Trophoblast cell (in vitro differentiated cells and primary cell): ENCODE results near the gene FFAR2.
A peak's percentile ranks its signal among the peaks of the same experiment; 100 is the strongest.

Experiments used
- DNase-seq, 2 donors: peaks; one replicate each; pipeline ENCODE4 v3.0.0-alpha.2; 2016
- H2AFZ ChIP-seq: 2 replicates; pipeline ENCODE4 v1.6.1; 2013; ENCODE audit warnings: low read length, moderate library complexity, mild to moderate bottlenecking; ENCODE audit not compliant: insufficient read depth, poor library complexity
- H2AK5ac ChIP-seq: 2 replicates; pipeline ENCODE4 v1.6.1; 2013; ENCODE audit warnings: mild to moderate bottlenecking, low read length
- H2BK120ac ChIP-seq: 2 replicates; pipeline ENCODE4 v1.6.1; 2013; ENCODE audit warnings: low read length, mild to moderate bottlenecking, moderate library complexity; ENCODE audit not compliant: insufficient read depth, poor library complexity
- H2BK12ac ChIP-seq: 2 replicates; pipeline ENCODE4 v1.6.1; 2013; ENCODE audit warnings: mild to moderate bottlenecking, low read length, moderate library complexity
- H2BK5ac ChIP-seq: 2 replicates; pipeline ENCODE4 v1.6.1; 2013; ENCODE audit warnings: low read length, low read depth, moderate library complexity, mild to moderate bottlenecking; ENCODE audit not compliant: poor library complexity
- H3K14ac ChIP-seq: 2 replicates; pipeline ENCODE4 v1.6.1; 2013; ENCODE audit warnings: mild to moderate bottlenecking, low read length
- H3K18ac ChIP-seq: 2 replicates; pipeline ENCODE4 v1.6.1; 2013; ENCODE audit warnings: mild to moderate bottlenecking, low read length
- H3K23ac ChIP-seq: 2 replicates; pipeline ENCODE4 v1.6.1; 2013; ENCODE audit warnings: low read length
- H3K27ac ChIP-seq: 2 replicates; pipeline ENCODE4 v1.5.1; 2013; ENCODE audit warnings: low read depth, mild to moderate bottlenecking, inconsistent platforms, low read length, moderate library complexity
- H3K27me3 ChIP-seq: 2 replicates; pipeline ENCODE4 v1.6.1; 2013; ENCODE audit warnings: inconsistent platforms, mild to moderate bottlenecking, low read length, moderate library complexity; ENCODE audit not compliant: insufficient read depth
- H3K36me3 ChIP-seq, 2 experiments: 1 replicate in 1 of 2; 2 replicates in 1 of 2; pipeline ENCODE4 v1.6.1; 2013; ENCODE audit warnings: low read length in 2 of 2, mild to moderate bottlenecking in 2 of 2, moderate library complexity in 1 of 2; ENCODE audit not compliant: insufficient read depth in 2 of 2, control insufficient read depth in 1 of 2
- H3K4ac ChIP-seq: 2 replicates; pipeline ENCODE4 v1.6.1; 2013; ENCODE audit warnings: low read depth, mild to moderate bottlenecking, low read length, moderate library complexity
- H3K4me1 ChIP-seq, 2 experiments: 1 replicate in 1 of 2; 2 replicates in 1 of 2; pipeline ENCODE4 v1.6.1; 2013; ENCODE audit warnings: low read length in 2 of 2, mild to moderate bottlenecking in 2 of 2, moderate library complexity in 1 of 2; ENCODE audit not compliant: insufficient read depth in 2 of 2, control insufficient read depth in 1 of 2
- H3K4me2 ChIP-seq: 2 replicates; pipeline ENCODE4 v1.6.1; 2013; ENCODE audit warnings: inconsistent platforms, mild to moderate bottlenecking, low read length, moderate library complexity
- H3K4me3 ChIP-seq: 2 replicates; pipeline ENCODE4 v1.5.1; 2013; ENCODE audit warnings: mild to moderate bottlenecking, low read depth, low read length, inconsistent platforms
- H3K79me1 ChIP-seq: one replicate; pipeline ENCODE4 v1.6.1; 2013; ENCODE audit warnings: low read length
- H3K79me2 ChIP-seq: 2 replicates; pipeline ENCODE4 v1.6.1; 2013; ENCODE audit warnings: low read length, mild to moderate bottlenecking; ENCODE audit not compliant: control insufficient read depth, insufficient read depth, poor library complexity
- H3K9ac ChIP-seq: 2 replicates; pipeline ENCODE4 v1.6.1; 2013; ENCODE audit warnings: mild to moderate bottlenecking, low read length
- H3K9me3 ChIP-seq: 2 replicates; pipeline ENCODE4 v1.6.1; 2013; ENCODE audit warnings: low read depth, mild to moderate bottlenecking, control low read depth, inconsistent platforms, low read length; ENCODE audit not compliant: insufficient read depth
- H4K12ac ChIP-seq: 2 replicates; pipeline ENCODE4 v1.6.1; 2013; ENCODE audit warnings: low read depth, mild to moderate bottlenecking, low read length, moderate library complexity
- H4K8ac ChIP-seq: 2 replicates; pipeline ENCODE4 v1.6.1; 2013; ENCODE audit warnings: low read depth, mild to moderate bottlenecking, low read length, moderate library complexity
- H4K91ac ChIP-seq: one replicate; pipeline ENCODE4 v1.6.1; 2013; ENCODE audit warnings: low read depth, mild to moderate bottlenecking, low read length, moderate library complexity
- WGBS: extraction: QIAGEN DNeasy Blood & Tissue Kit; methylation state at CpG from one replicate; pipeline ENCODE4 v1.1.7; 2013; ENCODE audit warnings: missing lambda C conversion rate; ENCODE audit not compliant: insufficient read length, insufficient coverage; ENCODE audit errors: extremely low coverage; 5-methylcytosine and 5-hydroxymethylcytosine counted together

The FFAR2 gene

GRCh38 chr19:35425682-35426081, 22.4 kb upstream of the FFAR2 start:
- H3K4me1 ChIP-seq: no peaks in the 10 kb centered on the region
- H2AFZ ChIP-seq: no peak overlapping the region
- H3K18ac ChIP-seq: no peak overlapping the region
- no peaks in the 10 kb centered on the region for H3K27me3 ChIP-seq
- no peak overlapping the region for H3K9ac ChIP-seq
- no peak overlapping the region for H2AK5ac ChIP-seq
- H3K9me3 ChIP-seq: peaks cover 3% of the 10 kb centered on the region
- H3K36me3 ChIP-seq: no peaks in the 10 kb centered on the region
- no peak overlapping the region for H2BK5ac ChIP-seq
- H3K4ac ChIP-seq: no peak overlapping the region
- no peak overlapping the region for H3K27ac ChIP-seq
- H3K23ac ChIP-seq: no peak overlapping the region
- no peak overlapping the region for H3K4me2 ChIP-seq
- H4K8ac ChIP-seq: no peak overlapping the region
- H3K14ac ChIP-seq: no peak overlapping the region
- H2BK120ac ChIP-seq: no peak overlapping the region
- no peak overlapping the region for H4K91ac ChIP-seq
- no peaks in the 10 kb centered on the region for H3K79me2 ChIP-seq
- H4K12ac ChIP-seq: no peak overlapping the region
- no peak overlapping the region for H2BK12ac ChIP-seq
- DNase-seq: no peak
- WGBS: no CpG with 5 or more reads among the region's 4 CpGs
- H3K79me1 ChIP-seq: no peaks in the 10 kb centered on the region
- H3K4me3 ChIP-seq: no peak overlapping the region

GRCh38 chr19:35427187-35427586, 20.9 kb upstream of the FFAR2 start:
- Histone ChIP-seq H3K79me2 (no peaks in the 10 kb centered on the region), H2AFZ (no peak overlapping the region), H3K4me2 (no peak overlapping the region), H3K27me3 (no peaks in the 10 kb centered on the region), H3K4ac (no peak overlapping the region), H3K4me3 (no peak overlapping the region), H3K4me1 (no peaks in the 10 kb centered on the region), H3K27ac (no peak overlapping the region), H2AK5ac (no peak overlapping the region), H3K9ac (no peak overlapping the region), H3K79me1 (no peaks in the 10 kb centered on the region), H3K14ac (no peak overlapping the region), H2BK5ac (no peak overlapping the region), H4K12ac (no peak overlapping the region), H3K23ac (no peak overlapping the region), H3K36me3 (no peaks in the 10 kb centered on the region), H4K91ac (no peak overlapping the region), H2BK120ac (no peak overlapping the region), H2BK12ac (no peak overlapping the region), H3K9me3 (peaks cover 6% of the 10 kb centered on the region), H4K8ac (no peak overlapping the region), H3K18ac (no peak overlapping the region)
- DNase-seq: no peak
- no CpG with 5 or more reads among the region's 4 CpGs for WGBS

DNA sequence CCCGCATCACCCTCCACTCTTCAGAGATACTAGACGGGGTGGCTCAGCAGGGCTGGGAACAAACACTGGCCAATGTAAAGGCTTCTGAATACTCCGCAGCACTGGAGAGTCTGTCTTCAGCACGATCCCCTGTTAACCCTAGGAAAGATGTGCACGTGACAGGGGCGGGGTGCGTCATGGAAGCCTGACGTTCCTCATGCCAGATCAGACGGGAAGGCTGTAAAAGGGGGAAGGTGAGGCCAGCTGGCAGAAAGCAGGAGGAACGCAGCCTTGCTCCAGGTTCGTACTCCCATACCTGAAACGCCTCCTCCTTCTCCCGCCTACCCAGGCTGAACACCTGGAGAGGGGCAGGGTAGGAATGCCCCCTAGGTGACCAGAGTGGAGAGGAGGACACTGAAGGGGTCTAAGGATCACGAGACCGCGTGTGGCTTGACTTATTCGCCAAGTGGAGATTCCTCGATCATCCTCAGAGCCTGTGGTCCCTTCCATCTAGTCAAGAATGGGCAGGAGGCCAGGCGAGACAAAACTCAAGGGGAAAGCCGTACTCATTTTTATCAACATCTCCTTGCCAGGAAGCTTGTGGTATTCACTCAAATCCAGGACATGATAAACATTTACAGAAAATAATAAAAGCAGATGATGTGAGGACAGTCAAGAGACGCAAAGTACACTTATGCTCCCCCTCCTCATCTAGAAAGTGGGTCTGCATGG, 18.2 kb upstream of the FFAR2 start:
- no peak overlapping the region for H4K12ac ChIP-seq
- 100% methylated on average over 1 of the region's 21 CpGs for WGBS
- H2BK5ac ChIP-seq: no peak overlapping the region
- no peak overlapping the region for H3K18ac ChIP-seq
- H2BK120ac ChIP-seq: no peak overlapping the region
- no peak overlapping the region for H2AK5ac ChIP-seq
- H3K14ac ChIP-seq: no peak overlapping the region
- H2AFZ ChIP-seq: no peak overlapping the region
- no peaks in the 10 kb centered on the region for H3K79me2 ChIP-seq
- no peak overlapping the region for H2BK12ac ChIP-seq
- H3K27ac ChIP-seq: no peak overlapping the region
- DNase-seq: peak in 1 of 2 donors; percentile 15
- H3K27me3 ChIP-seq: no peaks in the 10 kb centered on the region
- peaks cover 6% of the 10 kb centered on the region for H3K9me3 ChIP-seq
- no peaks in the 10 kb centered on the region for H3K79me1 ChIP-seq
- no peaks in the 10 kb centered on the region for H3K36me3 ChIP-seq
- no peak overlapping the region for H3K4ac ChIP-seq
- no peaks in the 10 kb centered on the region for H3K4me1 ChIP-seq
- H4K8ac ChIP-seq: no peak overlapping the region
- H4K91ac ChIP-seq: no peak overlapping the region
- H3K9ac ChIP-seq: no peak overlapping the region
- H3K23ac ChIP-seq: peak overlapping the region; percentile 40
- no peak overlapping the region for H3K4me2 ChIP-seq
- H3K4me3 ChIP-seq: no peak overlapping the region

- Histone ChIP-seq H3K23ac (no peak overlapping the region), H3K27me3 (no peaks in the 10 kb centered on the region), H3K4me1 (no peaks in the 10 kb centered on the region), H4K91ac (no peak overlapping the region), H3K9ac (no peak overlapping the region), H4K12ac (no peak overlapping the region), H3K18ac (no peak overlapping the region), H2BK120ac (no peak overlapping the region), H3K14ac (no peak overlapping the region), H2BK5ac (no peak overlapping the region), H3K4me2 (no peak overlapping the region), H3K9me3 (peaks cover 6% of the 10 kb centered on the region), H3K79me2 (no peaks in the 10 kb centered on the region), H3K27ac (no peak overlapping the region), H3K79me1 (no peaks in the 10 kb centered on the region), H2AFZ (no peak overlapping the region), H3K4me3 (no peak overlapping the region), H4K8ac (no peak overlapping the region), H3K36me3 (no peaks in the 10 kb centered on the region), H2BK12ac (no peak overlapping the region), H3K4ac (no peak overlapping the region), H2AK5ac (no peak overlapping the region)
- DNase-seq: no peak
- no CpG with 5 or more reads among the region's 5 CpGs for WGBS
Measured at GRCh38 chr19:35430409-35431144, 17.5 kb upstream of the FFAR2 start.
